ENCODE measurements around the gene HRG. TPM values are rescaled to one million over a fixed set of nuclear protein-coding genes. Genes with fewer than 3 reads are reported as not detected.

Gene HRG
- total RNA-seq, result not detected
- not detected for polyA plus RNA-seq

- Histone ChIP-seq H3K4me1 (ENCODE audit: insufficient read depth, low read length) (no peaks in the 10 kb centered on the region), H3K36me3 (ENCODE audit: insufficient read depth, low read length) (no peaks in the 10 kb centered on the region), H3K27me3 (ENCODE audit: insufficient read depth, low read length, poor library complexity, severe bottlenecking) (no peaks in the 10 kb centered on the region), H3K9me3 (ENCODE audit: low read length) (no peaks in the 10 kb centered on the region), H3K4me3 (ENCODE audit: low read length) (no peak within 1 kb of the TSS), H3K27ac (ENCODE audit: low read depth, low read length) (no peak within 1 kb of the TSS)
- POLR2A ChIA-PET, result no interaction called here
- CTCF ChIA-PET, result interaction anchor here (1.3 kb wide), 1 partner anchor 16 kb away, joined by 3 read pairs; no protein-coding TSS in a partner anchor
- no peak for DNase-seq
- peaks cover 10 to 11% of the 10 kb centered on the region in 2 donors for H3K27me3 Mint-ChIP-seq
- no peak within 1 kb of the TSS for H3K4me3 Mint-ChIP-seq
- H3K4me1 Mint-ChIP-seq, result no peaks in the 10 kb centered on the region
- no peak within 1 kb of the TSS for H3K27ac Mint-ChIP-seq
- H3K9me3 Mint-ChIP-seq, result no peaks in the 10 kb centered on the region
- H3K36me3 Mint-ChIP-seq, result no peaks in the 10 kb centered on the region
These were observed at the start of gene HRG for GRCh38 chr3:186665625-186666188. Gene HRG, plus strand, starts transcription at chr3:186666014. Its CDS starts 18 bp downstream, at chr3:186666032.

GRCh38 chr3:186616299-186616617 is 49.6 kb upstream of the HRG start:
- no peak overlapping the region for H3K4me3 ChIP-seq (ENCODE audit: low read length)
- CTCF ChIA-PET, result interaction anchor here (0.8 to 9.2 kb wide), 34 partner anchors 8 to 673 kb away, joined by 3 to 217 read pairs (median 8); partner anchors contain the start of genes DNAJB11, EIF4A2 and TBCCD1
- no peak for DNase-seq
- H3K27me3 ChIP-seq (ENCODE audit: insufficient read depth, low read length, poor library complexity, severe bottlenecking), result peaks cover 15% of the 10 kb centered on the region
- peak overlapping the region in 1 of 7 donors; percentile 72 for H3K4me3 Mint-ChIP-seq
- no peak overlapping the region for H3K27ac ChIP-seq (ENCODE audit: low read depth, low read length)
- H3K36me3 ChIP-seq (ENCODE audit: insufficient read depth, low read length), result no peaks in the 10 kb centered on the region
- peak overlapping the region in 1 of 8 donors; percentile 71 for H3K27ac Mint-ChIP-seq
- H3K9me3 ChIP-seq (ENCODE audit: low read length), result no peaks in the 10 kb centered on the region
- no peaks in the 10 kb centered on the region for H3K9me3 Mint-ChIP-seq
- peaks cover 26 to 37% of the 10 kb centered on the region in 2 donors for H3K27me3 Mint-ChIP-seq
- peaks cover 19 to 25% (median 21%) of the 10 kb centered on the region in 3 donors for H3K4me1 Mint-ChIP-seq
- POLR2A ChIA-PET, result interaction anchor here (1.1 to 1.5 kb wide), 2 partner anchors 157 to 167 kb away, joined by 3 to 10 read pairs; partner anchors contain the start of gene EIF4A2
- H3K4me1 ChIP-seq (ENCODE audit: insufficient read depth, low read length), result peaks cover 13% of the 10 kb centered on the region
- H3K36me3 Mint-ChIP-seq, result no peaks in the 10 kb centered on the region

GRCh38 chr3:186617036-186617946 is 48.5 kb upstream of the HRG start:
- Mint-ChIP-seq H3K4me1 (peaks cover 19 to 25% (median 21%) of the 10 kb centered on the region in 3 donors), H3K9me3 (no peaks in the 10 kb centered on the region), H3K27me3 (peaks cover 20 to 42% of the 10 kb centered on the region in 2 donors), H3K36me3 (no peaks in the 10 kb centered on the region), H3K27ac (peak overlapping the region in 3 of 8 donors; percentile 51 to 71 (median 63)), H3K4me3 (peak overlapping the region; percentile 16 to 84 (median 68))
- CTCF ChIA-PET, result interaction anchor here (0.6 to 9.2 kb wide), 48 partner anchors 9 to 686 kb away, joined by 3 to 217 read pairs (median 5); partner anchors contain the start of genes CRYGS, DNAJB11, EIF4A2 and TBCCD1
- POLR2A ChIA-PET, result interaction anchor here (0.8 to 1.5 kb wide), 3 partner anchors 156 to 679 kb away, joined by 3 to 10 read pairs (median 3); partner anchors contain the start of genes EIF4A2 and TRA2B
- Histone ChIP-seq H3K27me3 (ENCODE audit: insufficient read depth, low read length, poor library complexity, severe bottlenecking) (peaks cover 15% of the 10 kb centered on the region), H3K4me1 (ENCODE audit: insufficient read depth, low read length) (peaks cover 13% of the 10 kb centered on the region), H3K36me3 (ENCODE audit: insufficient read depth, low read length) (no peaks in the 10 kb centered on the region), H3K27ac (ENCODE audit: low read depth, low read length) (no peak overlapping the region), H3K4me3 (ENCODE audit: low read length) (no peak overlapping the region), H3K9me3 (ENCODE audit: low read length) (no peaks in the 10 kb centered on the region)
- peak; percentile 76 to 89 (median 79) for DNase-seq

GRCh38 chr3:186618318-186618938 is 47.4 kb upstream of the HRG start:
- ChIA-PET CTCF (interaction anchor here (2.2 to 9.2 kb wide), 3 partner anchors 79 to 204 kb away, joined by 9 to 217 read pairs (median 21); no protein-coding TSS in a partner anchor), POLR2A (no interaction called here)
- Mint-ChIP-seq H3K27me3 (peaks cover 16 to 41% of the 10 kb centered on the region in 2 donors), H3K27ac (no peak overlapping the region), H3K9me3 (no peaks in the 10 kb centered on the region), H3K4me1 (peaks cover 19 to 25% (median 21%) of the 10 kb centered on the region in 3 donors), H3K4me3 (no peak overlapping the region), H3K36me3 (no peaks in the 10 kb centered on the region)
- Histone ChIP-seq H3K9me3 (ENCODE audit: low read length) (no peaks in the 10 kb centered on the region), H3K27me3 (ENCODE audit: insufficient read depth, low read length, poor library complexity, severe bottlenecking) (peaks cover 11% of the 10 kb centered on the region), H3K27ac (ENCODE audit: low read depth, low read length) (no peak overlapping the region), H3K4me1 (ENCODE audit: insufficient read depth, low read length) (peaks cover 13% of the 10 kb centered on the region), H3K4me3 (ENCODE audit: low read length) (no peak overlapping the region), H3K36me3 (ENCODE audit: insufficient read depth, low read length) (no peaks in the 10 kb centered on the region)
- no peak for DNase-seq

- H3K36me3 ChIP-seq (ENCODE audit: insufficient read depth, low read length), result no peaks in the 10 kb centered on the region
- ChIA-PET CTCF (interaction anchor here (1.0 kb wide), 1 partner anchor 361 kb away, joined by 3 read pairs; no protein-coding TSS in a partner anchor), POLR2A (interaction anchor here (0.7 kb wide), 1 partner anchor 163 kb away, joined by 3 read pairs; no protein-coding TSS in a partner anchor)
- no peak overlapping the region for H3K4me3 ChIP-seq (ENCODE audit: low read length)
- no peak overlapping the region for H3K4me3 Mint-ChIP-seq
- no peaks in the 10 kb centered on the region for H3K9me3 Mint-ChIP-seq
- H3K36me3 Mint-ChIP-seq, result no peaks in the 10 kb centered on the region
- H3K9me3 ChIP-seq (ENCODE audit: low read length), result no peaks in the 10 kb centered on the region
- no peak overlapping the region for H3K27ac ChIP-seq (ENCODE audit: low read depth, low read length)
- peaks cover 8% of the 10 kb centered on the region for H3K27me3 ChIP-seq (ENCODE audit: insufficient read depth, low read length, poor library complexity, severe bottlenecking)
- H3K27me3 Mint-ChIP-seq, result peaks cover 16 to 35% of the 10 kb centered on the region in 2 donors
- DNase-seq, result no peak
- H3K4me1 ChIP-seq (ENCODE audit: insufficient read depth, low read length), result peaks cover 8% of the 10 kb centered on the region
- no peak overlapping the region for H3K27ac Mint-ChIP-seq
- H3K4me1 Mint-ChIP-seq, result peaks cover 10 to 18% (median 13%) of the 10 kb centered on the region in 3 donors
These were observed 46.0 kb upstream of the HRG start for GRCh38 chr3:186619787-186620212.

GRCh38 chr3:186620213-186621092 is 45.4 kb upstream of the HRG start:
- H3K36me3 ChIP-seq (ENCODE audit: insufficient read depth, low read length), result no peaks in the 10 kb centered on the region
- H3K36me3 Mint-ChIP-seq, result no peaks in the 10 kb centered on the region
- no peak overlapping the region for H3K4me3 ChIP-seq (ENCODE audit: low read length)
- H3K9me3 Mint-ChIP-seq, result no peaks in the 10 kb centered on the region
- H3K9me3 ChIP-seq (ENCODE audit: low read length), result no peaks in the 10 kb centered on the region
- POLR2A ChIA-PET, result interaction anchor here (0.7 kb wide), 1 partner anchor 162 kb away, joined by 3 read pairs; no protein-coding TSS in a partner anchor
- H3K4me1 ChIP-seq (ENCODE audit: insufficient read depth, low read length), result peaks cover 5% of the 10 kb centered on the region
- H3K27ac Mint-ChIP-seq, result no peak overlapping the region
- H3K27me3 ChIP-seq (ENCODE audit: insufficient read depth, low read length, poor library complexity, severe bottlenecking), result peaks cover 8% of the 10 kb centered on the region
- no peak for DNase-seq
- no peak overlapping the region for H3K27ac ChIP-seq (ENCODE audit: low read depth, low read length)
- H3K4me1 Mint-ChIP-seq, result peaks cover 7 to 15% (median 12%) of the 10 kb centered on the region in 3 donors
- no peak overlapping the region for H3K4me3 Mint-ChIP-seq
- H3K27me3 Mint-ChIP-seq, result peaks cover 15 to 32% of the 10 kb centered on the region in 2 donors
- CTCF ChIA-PET, result interaction anchor here (1.0 kb wide), 1 partner anchor 362 kb away, joined by 3 read pairs; no protein-coding TSS in a partner anchor

All from CD8-positive, alpha-beta memory T cell (primary cell).